Right lobe of liver (tissue), 4 donors: ENCODE results near the gene CACNA1B.

ENCODE experiments used
- CTCF ChIP-seq, 4 donors: fragments of 200-600 bp in 3 of 4; fragments of 450-650 bp in 1 of 4; IDR thresholded peaks; one replicate each; pipeline versions ENCODE4 v1.5.1 to v1.8.0; 2016 to 2022; ENCODE audit warnings: antibody characterized with exemption in 4 of 4, mild to moderate bottlenecking in 2 of 4
- POLR2A ChIP-seq: fragments of 450-650 bp; IDR thresholded peaks from one replicate; pipeline ENCODE4 v1.6.1; 2017; ENCODE audit warnings: antibody characterized with exemption, mild to moderate bottlenecking
- donor health status: DM: no; HTN: no; CAD: no.
- donor health status: DM: no; HTN: no; CAD: no.
- donor health status: DM: no; HTN: yes; CAD: no.

- TF ChIP-seq CTCF (IDR thresholded peaks at IDR 0.05) (no peak), POLR2A (no peak)
These were observed 194.1 kb downstream of the CACNA1B start for GRCh38 chr9:138071731-138072130.
